LNCAP (cell line): ENCODE measurements around the gene MCFD2.

Experiments
- TF ChIP-seq, protein P1 (sequence below): fragments of 450-650 bp; IDR thresholded peaks from 2 replicates; pipeline ENCODE4 v1.5.1; 2017; ENCODE audit warnings: mild to moderate bottlenecking

The MCFD2 gene

GRCh38 chr2:46878886-46879285 lies 36.7 kb downstream of the MCFD2 start:
- TF ChIP-seq, protein P1, sequence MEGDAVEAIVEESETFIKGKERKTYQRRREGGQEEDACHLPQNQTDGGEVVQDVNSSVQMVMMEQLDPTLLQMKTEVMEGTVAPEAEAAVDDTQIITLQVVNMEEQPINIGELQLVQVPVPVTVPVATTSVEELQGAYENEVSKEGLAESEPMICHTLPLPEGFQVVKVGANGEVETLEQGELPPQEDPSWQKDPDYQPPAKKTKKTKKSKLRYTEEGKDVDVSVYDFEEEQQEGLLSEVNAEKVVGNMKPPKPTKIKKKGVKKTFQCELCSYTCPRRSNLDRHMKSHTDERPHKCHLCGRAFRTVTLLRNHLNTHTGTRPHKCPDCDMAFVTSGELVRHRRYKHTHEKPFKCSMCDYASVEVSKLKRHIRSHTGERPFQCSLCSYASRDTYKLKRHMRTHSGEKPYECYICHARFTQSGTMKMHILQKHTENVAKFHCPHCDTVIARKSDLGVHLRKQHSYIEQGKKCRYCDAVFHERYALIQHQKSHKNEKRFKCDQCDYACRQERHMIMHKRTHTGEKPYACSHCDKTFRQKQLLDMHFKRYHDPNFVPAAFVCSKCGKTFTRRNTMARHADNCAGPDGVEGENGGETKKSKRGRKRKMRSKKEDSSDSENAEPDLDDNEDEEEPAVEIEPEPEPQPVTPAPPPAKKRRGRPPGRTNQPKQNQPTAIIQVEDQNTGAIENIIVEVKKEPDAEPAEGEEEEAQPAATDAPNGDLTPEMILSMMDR: no peak

DNA sequence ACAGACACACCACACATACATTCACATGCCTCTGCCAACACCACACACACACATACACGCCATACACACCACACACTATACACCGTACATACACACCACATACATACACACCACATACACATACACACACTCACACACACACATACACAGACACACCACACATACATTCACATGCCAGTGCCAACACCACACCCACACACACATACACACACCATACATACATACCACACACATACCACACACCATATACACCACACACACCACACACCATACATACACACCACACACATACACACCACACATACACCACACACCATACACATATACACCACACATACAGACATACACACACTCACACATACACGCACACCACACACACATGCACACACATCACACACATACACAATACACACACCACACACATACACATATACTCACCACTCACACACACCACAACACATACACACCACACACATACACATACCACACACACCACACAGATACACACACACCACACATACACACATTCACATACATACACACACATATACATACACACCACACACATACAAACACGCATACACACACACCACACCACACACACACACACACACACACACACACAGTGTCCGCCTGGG lies 37.2 kb downstream of the MCFD2 start:
- TF ChIP-seq, protein P1: no peak

- TF ChIP-seq, protein P1: no peak
These were observed 37.9 kb downstream of the MCFD2 start for GRCh38 chr2:46877619-46878113.

GRCh38 chr2:46876741-46877384 lies 38.7 kb downstream of the MCFD2 start:
- TF ChIP-seq, protein P1: peak; percentile 48

DNA sequence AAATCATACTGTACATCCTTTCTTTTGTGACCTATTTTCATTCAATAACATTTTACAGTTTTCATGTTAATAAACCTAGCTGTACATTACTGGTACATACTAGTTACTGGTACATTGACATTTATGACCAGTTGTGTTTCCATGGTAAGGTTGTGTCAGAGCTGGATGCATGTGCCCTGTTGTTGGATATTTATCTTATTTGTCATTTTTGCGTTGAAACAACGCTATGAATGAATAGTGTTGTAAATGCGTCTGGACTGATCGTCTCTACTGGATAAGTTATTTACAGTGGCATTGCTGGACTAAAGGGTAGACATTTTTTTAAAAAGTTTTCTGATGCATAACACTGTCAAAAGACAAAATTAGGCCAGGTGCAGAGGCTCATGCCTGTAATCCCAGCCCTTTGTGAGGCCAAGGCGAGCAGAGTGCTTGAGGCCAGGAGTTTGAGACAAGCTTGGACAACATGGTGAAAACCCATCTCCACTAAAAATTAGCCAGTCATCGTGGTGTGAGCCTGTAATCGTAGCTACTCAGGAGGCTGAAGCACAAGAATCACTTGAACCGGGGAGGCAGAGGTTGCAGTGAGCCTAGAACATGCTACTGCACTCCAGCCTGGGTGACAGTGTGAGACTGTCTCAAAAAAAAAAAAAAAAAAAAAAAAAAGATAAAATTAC lies 40.2 kb downstream of the MCFD2 start:
- TF ChIP-seq, protein P1: no peak

GRCh38 chr2:46874236-46874929 lies 41.2 kb downstream of the MCFD2 start:
- TF ChIP-seq, protein P1: no peak

DNA sequence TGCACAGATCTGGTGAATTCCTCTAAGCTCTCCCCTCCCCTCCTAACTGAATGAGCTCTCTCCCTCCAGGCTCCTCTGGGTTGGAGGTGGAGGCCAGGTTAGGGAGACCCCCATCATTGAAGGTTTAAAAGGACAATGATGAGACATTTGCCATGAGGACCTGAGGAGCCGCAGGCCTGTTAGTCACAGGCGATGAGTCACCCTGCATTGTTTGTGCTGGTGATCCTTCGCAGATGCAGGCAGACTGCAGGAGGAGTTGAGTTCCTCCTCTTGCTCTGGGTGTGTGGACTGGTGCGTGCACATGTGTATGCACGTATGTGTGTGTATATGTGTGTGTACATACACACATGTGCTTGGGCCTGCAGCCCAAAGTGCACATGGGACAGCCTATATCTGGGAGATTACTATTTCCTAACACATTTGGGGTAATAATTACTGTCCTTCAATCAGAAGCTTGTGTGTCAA lies 42.0 kb downstream of the MCFD2 start:
- TF ChIP-seq, protein P1: no peak
